Sigmoid colon (tissue), 7 donors: ENCODE results near the gene HPCAL1. TPM values are rescaled to one million over a fixed set of nuclear protein-coding genes. Genes with fewer than 3 reads are reported as not detected.

Experiments used
- DNase-seq: peaks from one replicate; pipeline ENCODE4 v3.0.0-alpha.2; 2019
- H3K27ac ChIP-seq, 4 donors: fragments of 200-600 bp; sonication (generic); one replicate each; pipeline ENCODE4 v1.5.1; 2016 to 2019; ENCODE audit warnings: mild to moderate bottlenecking in 1 of 4
- H3K27me3 ChIP-seq, 3 donors: fragments of 200-600 bp; sonication (generic); one replicate each; pipeline ENCODE4 v1.5.1; 2019; ENCODE audit warnings: mild to moderate bottlenecking in 1 of 3
- H3K36me3 ChIP-seq, 4 donors: fragments of 200-600 bp; sonication (generic); one replicate each; pipeline ENCODE4 v1.5.1; 2016 to 2019
- H3K4me1 ChIP-seq, 4 donors: fragments of 200-600 bp; sonication (generic); one replicate each; pipeline ENCODE4 v1.5.1; 2017 to 2019
- H3K4me3 ChIP-seq, 4 donors: fragments of 200-600 bp; sonication (generic); one replicate each; pipeline ENCODE4 v1.5.1; 2017 to 2019; ENCODE audit warnings: mild to moderate bottlenecking in 2 of 4, moderate library complexity in 1 of 4
- H3K9me3 ChIP-seq, 4 donors: fragments of 200-600 bp in 3 of 4; sonication (generic) in 3 of 4; one replicate each; pipeline versions ENCODE4 v1.5.1 to v1.6.1; 2013 to 2019
- CTCF ChIP-seq, 4 experiments: fragments of 450-650 bp in 3 of 4; fragments of 200-600 bp in 1 of 4; IDR thresholded peaks; one replicate each; pipeline ENCODE4 v1.5.1; 2016 to 2019; ENCODE audit warnings: antibody characterized with exemption in 4 of 4, mild to moderate bottlenecking in 3 of 4, moderate library complexity in 2 of 4
- EP300 ChIP-seq, 4 donors: sonication (generic); formaldehyde crosslinking; IDR thresholded peaks; one replicate each; pipeline ENCODE4 v1.6.1; 2017; ENCODE audit warnings: antibody characterized with exemption in 4 of 4
- POLR2A ChIP-seq, 2 donors: fragments of 450-650 bp; IDR thresholded peaks; one replicate each; pipeline ENCODE4 v1.6.1; 2016; ENCODE audit warnings: antibody characterized with exemption in 2 of 2, mild to moderate bottlenecking in 2 of 2, moderate library complexity in 2 of 2
- POLR2AphosphoS5 ChIP-seq, 4 donors: sonication (generic); formaldehyde crosslinking; IDR thresholded peaks; one replicate each; pipeline ENCODE4 v1.6.1; 2017; ENCODE audit warnings: antibody characterized with exemption in 4 of 4
- WGBS, 2 donors: extraction: QIAGEN DNeasy Blood & Tissue Kit; methylation state at CpG; one replicate each; pipeline ENCODE4 v1.1.7; 2013; 5-methylcytosine and 5-hydroxymethylcytosine counted together
- intact Hi-C: fragments of 100-400 bp; cut with DNase I; formaldehyde crosslinking; loops from one replicate; pipeline ENCODE4 v1.15.1; 2023
- polyA plus RNA-seq, 3 donors: library from polyadenylated mRNA; stranded (reverse); fragments of 200-250 nt; gene quantifications; one replicate each; pipeline ENCODE4 v1.2.3, GENCODE V29; 2013
- total RNA-seq, 4 donors: library from RNA; depleted of rRNA; stranded (reverse); fragments of >200 nt; gene quantifications; one replicate each; pipeline ENCODE4 v1.1.0, GENCODE V29; 2016
- donor health status: healthy with polysubstance abuse.
- donor health status: Bipolar disorder and iron deficiency.
- donor health status: healthy.

Gene HPCAL1
- total and polyA plus RNA-seq, 7 donors: 27.7 to 115 (median 46.0) TPM

DNA sequence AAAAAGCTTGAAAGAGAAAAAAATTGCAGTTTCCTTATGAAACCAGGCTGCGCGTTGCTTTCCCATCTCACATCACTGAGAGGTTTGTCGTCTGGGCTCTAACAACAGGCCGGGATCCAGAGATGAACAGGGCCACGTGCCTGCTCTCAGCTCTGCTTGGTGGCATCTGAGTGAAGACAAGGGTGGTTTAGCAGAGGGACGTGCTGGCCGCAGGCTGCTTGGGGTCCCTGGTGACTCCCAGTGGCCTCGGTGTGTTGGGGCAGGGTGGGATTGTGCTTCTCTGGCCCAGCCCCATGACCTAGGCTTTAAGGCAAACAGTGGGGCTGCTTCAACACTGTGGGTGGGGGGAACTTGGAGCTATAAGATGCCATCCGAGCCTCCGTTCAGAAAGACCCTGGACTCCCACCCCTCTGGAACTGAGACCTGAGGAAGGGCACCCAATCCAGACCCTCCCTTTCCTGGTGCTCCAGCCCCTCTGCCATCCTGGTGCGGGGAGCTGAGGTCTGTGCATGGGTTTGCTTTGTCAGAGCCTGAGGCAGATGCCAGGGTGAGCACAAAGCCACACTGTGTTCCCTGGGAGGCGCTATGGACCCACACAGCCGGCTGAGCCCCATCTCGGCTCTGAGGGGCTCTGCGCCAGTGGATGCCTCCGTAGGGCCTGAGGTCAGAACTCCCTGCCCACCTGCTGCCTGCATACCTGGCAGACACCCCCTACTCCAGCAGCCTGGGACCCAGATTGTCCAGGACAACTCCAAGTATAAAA, 18.4 kb upstream of the HPCAL1 start:
- Histone ChIP-seq H3K9me3 (no peaks in the 10 kb centered on the region), H3K4me1 (peaks cover 0 to 37% (median 24%) of the 10 kb centered on the region in 4 donors), H3K4me3 (no peak overlapping the region), H3K36me3 (no peaks in the 10 kb centered on the region), H3K27ac (peak overlapping the region in 1 of 4 donors; percentile 75), H3K27me3 (no peaks in the 10 kb centered on the region)
- intact Hi-C loops: no loop called here
- WGBS, 2 donors: 94 to 95% methylated on average over 16 of the region's 16 CpGs
- peak; percentile 56 for DNase-seq
- TF ChIP-seq CTCF (IDR thresholded peaks at IDR 0.05) (no peak), EP300 (IDR thresholded peaks at IDR 0.05) (no peak), POLR2A (IDR thresholded peaks at IDR 0.05) (no peak), POLR2AphosphoS5 (IDR thresholded peaks at IDR 0.05) (no peak)

- peak overlapping the region; percentile 55 to 75 (median 70) for H3K27ac ChIP-seq
- intact Hi-C loops: loop anchor here (5.0 kb wide), 1 partner anchor 122 kb away; no protein-coding TSS in a partner anchor
- 51 to 54% methylated on average over 5 of the region's 5 CpGs for WGBS, 2 donors
- H3K4me1 ChIP-seq: peaks cover 0 to 37% (median 24%) of the 10 kb centered on the region in 4 donors
- DNase-seq: no peak
- no peaks in the 10 kb centered on the region for H3K36me3 ChIP-seq
- no peaks in the 10 kb centered on the region for H3K27me3 ChIP-seq
- H3K9me3 ChIP-seq: no peaks in the 10 kb centered on the region
- no peak for TF ChIP-seq POLR2AphosphoS5 (IDR thresholded peaks at IDR 0.05)
- no peak for TF ChIP-seq POLR2A (IDR thresholded peaks at IDR 0.05)
- TF ChIP-seq EP300 (IDR thresholded peaks at IDR 0.05): no peak
- no peak for TF ChIP-seq CTCF (IDR thresholded peaks at IDR 0.05)
- no peak overlapping the region for H3K4me3 ChIP-seq
Measured at GRCh38 chr2:10285191-10285555, 17.5 kb upstream of the HPCAL1 start.

DNA sequence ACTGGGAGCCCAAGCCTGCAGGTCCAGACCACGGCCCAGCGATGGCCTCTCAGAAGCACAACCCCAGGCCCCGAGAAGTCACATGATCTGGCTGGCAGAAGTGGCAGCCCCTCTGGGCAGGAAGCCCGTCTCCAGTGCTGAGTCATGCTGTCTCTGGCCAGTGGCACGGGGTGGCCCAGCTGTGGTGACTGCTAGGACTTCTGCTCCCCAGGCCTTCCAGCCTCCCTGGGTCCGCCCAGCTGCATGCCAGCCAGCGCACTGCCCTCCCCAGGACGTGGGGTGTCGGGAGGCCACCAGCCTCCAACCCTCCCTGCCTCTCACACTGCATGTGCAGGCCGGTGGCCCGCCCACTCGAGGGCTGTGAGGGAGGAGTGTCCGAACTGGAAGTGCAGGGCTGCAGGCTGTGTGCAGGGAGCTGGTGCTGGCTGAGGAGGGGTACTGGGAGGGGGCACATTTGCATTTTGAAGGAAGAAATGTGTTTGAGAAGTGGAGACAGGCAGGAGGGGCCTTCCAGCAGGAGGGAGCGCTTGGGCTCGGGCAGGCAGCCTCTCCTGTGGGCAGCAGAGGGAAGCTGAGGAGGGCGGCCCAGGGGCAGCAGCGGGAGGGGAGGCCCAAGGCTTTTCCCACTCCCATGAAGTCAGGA, 17.0 kb upstream of the HPCAL1 start:
- intact Hi-C loops: loop anchor here (5.0 kb wide), 1 partner anchor 122 kb away; no protein-coding TSS in a partner anchor

GRCh38 chr2:10286216-10287037, 16.3 kb upstream of the HPCAL1 start:
- 26 to 80% methylated on average over 27 of the region's 27 CpGs for WGBS, 2 donors
- Histone ChIP-seq H3K27me3 (no peaks in the 10 kb centered on the region), H3K4me1 (peaks cover 0 to 37% (median 24%) of the 10 kb centered on the region in 4 donors), H3K27ac (peak overlapping the region; percentile 55 to 75 (median 70)), H3K4me3 (peak overlapping the region in 1 of 4 donors; percentile 2), H3K9me3 (no peaks in the 10 kb centered on the region), H3K36me3 (no peaks in the 10 kb centered on the region)
- intact Hi-C loops: loop anchor here (5.0 kb wide), 1 partner anchor 121 kb away; no protein-coding TSS in a partner anchor
- DNase-seq: no peak
- TF ChIP-seq POLR2A (IDR thresholded peaks at IDR 0.05): no peak
- TF ChIP-seq EP300 (IDR thresholded peaks at IDR 0.05): no peak
- peak in 1 of 4 donors; percentile 10 for TF ChIP-seq POLR2AphosphoS5 (IDR thresholded peaks at IDR 0.05)
- TF ChIP-seq CTCF (IDR thresholded peaks at IDR 0.05): no peak

More for the DNA sequence above, 17.0 kb upstream of the HPCAL1 start:
- 60 to 72% methylated on average over 17 of the region's 17 CpGs for WGBS, 2 donors
- H3K36me3 ChIP-seq: no peaks in the 10 kb centered on the region
- TF ChIP-seq POLR2AphosphoS5 (IDR thresholded peaks at IDR 0.05): peak in 3 of 4 donors; percentile 24 to 63 (median 29)
- TF ChIP-seq POLR2A (IDR thresholded peaks at IDR 0.05): no peak
- TF ChIP-seq EP300 (IDR thresholded peaks at IDR 0.05): no peak
- peak; percentile 92 for DNase-seq
- no peaks in the 10 kb centered on the region for H3K9me3 ChIP-seq
- H3K27me3 ChIP-seq: no peaks in the 10 kb centered on the region
- H3K4me1 ChIP-seq: peaks cover 0 to 37% (median 24%) of the 10 kb centered on the region in 4 donors
- no peak overlapping the region for H3K4me3 ChIP-seq
- H3K27ac ChIP-seq: peak overlapping the region; percentile 55 to 75 (median 70)
